Caki2 (cell line): Measurements from ENCODE around the gene OSBPL8. TPM values are rescaled to one million over a fixed set of nuclear protein-coding genes. Genes with fewer than 3 reads are reported as not detected.
"Not testable (repeated sequence)": the region's sequence is repeated elsewhere in the genome, so short reads cannot be mapped to it uniquely, and the experiment has no call there.

Experiments used
- DNase-seq: peaks from one replicate; pipeline ENCODE4 v3.0.0-alpha.2; 2015; ENCODE audit warnings: low read depth
- in situ Hi-C: cut with HindIII; loops from 2 replicates; pipeline ENCODE4 v1.10.0; 2016; ENCODE audit warnings: low sequenced_read_pairs, low pct_unique_long_range_greater_than_20kb, mixed read lengths
- total RNA-seq: library from RNA; depleted of rRNA; stranded (reverse); fragments of >200 nt; shearing (Covaris generic); gene quantifications from 2 replicates; pipeline ENCODE4 v1.2.3, GENCODE V29; 2014; ENCODE audit warnings: low replicate concordance

Gene OSBPL8
- total RNA-seq, 1 experiment from 2014 or later, result 45.1 TPM

DNA sequence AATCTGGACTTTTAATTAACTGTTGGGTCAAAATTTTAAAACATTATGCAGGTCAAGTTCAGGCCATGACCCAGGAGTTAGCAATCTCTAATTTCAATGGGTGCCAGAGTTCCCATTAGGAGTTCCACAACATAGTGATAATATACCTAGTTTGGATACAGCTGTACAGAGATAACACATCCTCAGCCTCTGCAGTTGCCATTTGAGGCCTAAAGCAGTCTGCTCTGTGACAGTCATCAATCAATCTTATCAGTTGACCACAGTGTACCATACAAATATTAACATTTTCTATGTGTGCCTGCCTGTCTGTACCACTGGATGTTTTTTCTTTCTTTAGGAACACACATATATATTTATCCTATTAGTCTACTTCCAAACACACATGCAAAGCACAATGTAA lies 157.3 kb downstream of the OSBPL8 start:
- in situ Hi-C loops, result no loop called here
- DNase-seq, result no peak

- in situ Hi-C loops, result no loop called here
- DNase-seq, result no peak
These were observed 159.4 kb downstream of the OSBPL8 start for GRCh38 chr12:76400136-76400535.

DNA sequence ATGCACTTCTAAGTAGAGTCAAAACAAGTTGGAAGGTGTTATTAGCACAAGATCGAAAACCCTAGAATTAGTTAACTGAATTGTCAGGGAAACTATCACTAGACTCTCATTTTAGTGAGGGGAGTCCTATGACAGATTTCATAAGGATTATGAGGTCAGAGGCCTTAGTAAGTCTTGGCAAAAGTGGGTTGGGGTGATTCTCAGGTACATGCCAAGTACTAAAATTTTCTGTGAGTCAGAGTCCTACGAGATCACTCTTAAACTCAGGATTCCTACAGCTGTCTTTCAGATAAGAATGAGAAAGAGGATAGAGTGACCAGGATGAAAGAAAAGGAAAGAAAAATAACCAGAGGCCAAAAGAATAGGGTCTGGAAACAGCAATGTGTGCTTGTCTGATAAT lies 160.5 kb downstream of the OSBPL8 start:
- no peak for DNase-seq
- in situ Hi-C loops, result no loop called here

GRCh38 chr12:76398106-76398505 lies 161.5 kb downstream of the OSBPL8 start:
- DNase-seq, result no peak
- in situ Hi-C loops, result no loop called here

DNA sequence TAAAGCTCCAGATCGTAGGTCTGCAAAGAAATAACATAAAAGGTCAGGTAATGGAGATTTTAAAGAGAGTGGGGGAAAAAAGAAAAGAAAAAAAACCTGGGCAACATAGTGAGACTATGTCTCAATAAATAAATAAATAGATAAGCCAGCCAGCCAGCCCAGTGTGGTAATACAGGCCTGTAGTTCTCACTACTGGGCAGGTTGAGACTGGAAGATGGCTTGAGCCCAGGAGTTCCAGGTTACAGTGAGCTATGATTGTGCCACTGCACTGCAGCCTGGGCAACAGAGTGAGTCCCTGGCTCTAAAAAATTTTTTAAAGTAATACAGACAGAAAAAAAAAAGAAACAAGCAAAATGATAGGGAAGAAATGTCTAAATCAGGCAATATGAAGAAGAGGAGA lies 168.1 kb downstream of the OSBPL8 start:
- no peak for DNase-seq
- in situ Hi-C loops, result no loop called here

DNA sequence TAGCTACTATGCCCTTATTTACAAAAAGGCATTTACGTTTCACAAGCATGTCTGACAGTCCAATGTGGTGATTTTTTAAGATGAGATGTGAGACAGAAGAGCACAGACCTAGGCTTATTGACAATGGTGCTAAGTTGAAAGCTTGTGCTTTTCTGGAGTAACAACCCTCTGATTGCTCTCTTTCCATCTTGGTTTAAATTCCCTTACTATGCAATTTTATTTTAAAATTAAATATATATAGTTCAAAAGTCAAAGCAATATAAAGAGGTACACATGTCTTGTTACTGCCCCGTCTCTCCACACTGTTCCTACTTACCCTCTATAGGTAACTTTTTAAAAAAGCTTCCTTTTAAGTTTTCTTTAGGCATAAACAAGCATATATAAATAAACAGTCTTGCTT lies 172.0 kb downstream of the OSBPL8 start:
- in situ Hi-C loops, result no loop called here
- DNase-seq, result no peak

DNA sequence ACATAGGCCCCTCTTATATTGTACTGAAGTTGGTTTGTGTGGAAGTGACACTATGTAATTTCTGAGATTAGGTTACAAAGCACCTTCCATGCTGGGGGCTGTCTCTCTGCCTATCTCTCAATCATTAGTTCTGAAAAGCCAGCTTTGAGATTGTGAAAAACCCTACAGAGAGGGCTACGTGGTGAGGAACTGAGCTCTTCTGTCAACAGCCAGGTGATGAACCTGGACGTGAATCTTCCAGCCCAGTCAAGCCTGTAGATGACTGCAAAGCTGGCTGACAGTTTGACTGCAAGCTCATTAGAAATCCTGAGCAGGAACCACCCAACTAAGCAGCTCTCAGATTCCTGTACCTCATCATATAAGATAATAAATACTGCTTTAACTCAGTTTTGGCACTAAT lies 175.0 kb downstream of the OSBPL8 start:
- DNase-seq, result no peak
- in situ Hi-C loops, result no loop called here

GRCh38 chr12:76383988-76384387 lies 175.6 kb downstream of the OSBPL8 start:
- in situ Hi-C loops, result no loop called here
- DNase-seq, result no peak

DNA sequence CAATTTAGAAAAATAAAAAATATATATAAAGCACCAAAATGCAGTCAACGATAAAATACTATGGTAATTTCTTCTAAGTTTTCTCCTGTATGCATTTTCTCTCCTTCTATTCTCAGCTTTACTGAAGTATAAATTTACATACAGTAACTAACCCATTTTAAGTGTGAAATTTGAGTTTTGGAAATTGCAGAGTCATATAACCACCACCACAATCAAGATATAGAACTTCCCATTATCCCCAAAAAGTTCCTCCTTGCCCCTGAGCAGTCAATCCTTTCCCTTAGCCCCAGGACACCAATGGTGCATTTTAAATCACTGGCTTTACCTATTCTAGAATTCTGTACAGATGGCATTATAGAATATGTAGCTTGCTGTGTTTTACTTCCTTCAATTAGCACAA lies 180.3 kb downstream of the OSBPL8 start:
- in situ Hi-C loops, result no loop called here
- no peak for DNase-seq

DNA sequence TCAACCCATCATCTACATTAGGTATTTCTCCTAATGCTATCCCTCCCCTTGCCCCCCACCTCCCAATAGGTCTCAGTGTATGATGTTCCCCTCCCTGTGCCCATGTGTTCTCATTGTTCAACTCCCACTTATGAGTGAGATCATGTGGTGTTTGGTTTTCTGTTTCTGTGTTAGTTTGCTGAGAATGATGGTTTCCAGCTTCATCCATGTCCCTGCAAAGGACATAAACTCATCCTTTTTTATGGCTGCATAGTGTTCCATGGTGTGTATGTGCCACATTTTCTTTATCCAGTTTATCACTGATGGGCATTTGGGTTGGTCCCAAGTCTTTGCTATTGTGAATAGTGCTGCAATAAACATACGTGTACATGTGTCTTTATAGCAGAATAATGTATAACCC lies 182.7 kb downstream of the OSBPL8 start:
- DNase-seq, in situ Hi-C loops: not testable (repeated sequence)

DNA sequence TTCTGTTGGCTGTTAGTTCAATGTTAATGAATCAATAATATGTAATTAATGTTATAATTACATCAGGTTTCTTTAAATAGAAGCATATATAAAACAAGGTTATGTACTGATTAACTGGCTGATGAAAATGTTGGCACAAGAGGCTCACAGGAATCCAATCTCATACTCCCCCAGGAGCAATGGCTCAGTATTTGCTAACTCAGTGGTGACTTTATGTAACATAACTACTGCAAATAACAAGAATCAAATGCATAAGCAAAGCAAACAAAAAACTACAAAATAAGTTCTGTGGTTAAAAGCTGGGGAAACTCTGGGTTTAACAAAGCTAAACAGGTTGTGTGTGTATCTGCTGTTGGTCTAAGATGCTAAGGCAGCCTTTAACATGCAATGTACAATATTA lies 183.6 kb downstream of the OSBPL8 start:
- in situ Hi-C loops, result no loop called here
- no peak for DNase-seq

- peak; percentile 48 for DNase-seq
- in situ Hi-C loops, result no loop called here
These were observed 184.1 kb downstream of the OSBPL8 start for GRCh38 chr12:76375470-76375869.

GRCh38 chr12:76374386-76375020 lies 185.1 kb downstream of the OSBPL8 start:
- peak; percentile 78 for DNase-seq
- in situ Hi-C loops, result no loop called here

GRCh38 chr12:76368230-76368629 lies 191.3 kb downstream of the OSBPL8 start:
- in situ Hi-C loops, result no loop called here
- DNase-seq, result no peak

DNA sequence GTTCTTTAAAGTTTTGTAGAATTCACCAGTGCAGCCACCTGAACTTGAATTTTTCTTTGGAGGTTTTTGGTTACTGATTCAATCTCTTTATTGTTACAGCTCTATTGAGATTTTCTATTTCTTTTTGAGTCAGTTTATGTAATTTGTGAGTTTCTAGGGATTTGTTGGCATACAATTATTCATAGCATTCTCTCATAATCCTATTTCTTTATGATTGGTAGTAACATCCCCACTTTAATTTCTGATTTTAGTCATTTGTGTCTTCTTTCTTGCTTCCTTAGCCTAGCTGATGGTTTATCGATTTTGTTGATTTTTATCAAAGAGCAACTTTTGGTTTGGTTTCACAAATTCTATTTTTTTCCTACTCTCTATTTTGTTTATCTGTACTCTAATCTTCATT lies 193.4 kb downstream of the OSBPL8 start:
- no peak for DNase-seq
- in situ Hi-C loops, result no loop called here

DNA sequence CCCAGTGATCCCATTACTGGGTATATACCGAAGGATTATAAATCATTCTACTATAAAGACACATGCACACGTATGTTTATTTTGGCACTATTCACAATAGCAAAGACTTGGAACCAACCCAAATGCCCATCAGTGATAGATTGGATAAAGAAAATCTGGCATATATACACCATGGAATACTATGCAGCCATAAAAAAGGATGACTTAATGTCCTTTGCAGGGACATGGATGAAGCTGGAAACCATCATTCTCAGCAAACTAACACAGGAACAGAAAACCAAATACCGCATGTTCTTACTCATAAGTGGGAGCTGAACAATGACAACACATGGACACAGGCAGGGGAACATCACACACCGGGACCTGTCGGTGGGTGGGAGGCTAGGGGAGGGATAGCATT lies 195.4 kb downstream of the OSBPL8 start:
- in situ Hi-C loops, DNase-seq: not testable (repeated sequence)

DNA sequence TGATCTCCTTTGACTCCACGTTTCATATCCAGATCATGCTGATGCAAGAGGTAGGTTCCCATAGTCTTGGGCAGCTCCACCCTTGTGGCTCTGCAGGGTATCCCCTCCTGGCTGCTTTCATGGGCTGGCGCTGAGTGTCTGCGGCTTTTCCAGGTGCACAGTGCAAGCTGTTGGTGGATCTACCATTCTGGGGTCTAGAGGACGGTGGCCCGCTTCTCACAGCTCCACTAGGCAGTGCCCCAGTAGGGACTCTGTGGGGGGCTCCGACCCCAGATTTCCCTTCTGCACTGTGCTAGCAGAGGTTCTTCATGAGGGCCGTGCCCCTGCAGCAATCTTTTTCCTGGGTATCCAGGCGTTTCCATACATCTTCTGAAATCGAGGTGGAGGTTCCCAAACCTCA lies 199.3 kb downstream of the OSBPL8 start:
- in situ Hi-C loops, result no loop called here
- DNase-seq, result no peak

GRCh38 chr12:76356071-76356470 lies 203.5 kb downstream of the OSBPL8 start:
- no peak for DNase-seq
- in situ Hi-C loops, result no loop called here

DNA sequence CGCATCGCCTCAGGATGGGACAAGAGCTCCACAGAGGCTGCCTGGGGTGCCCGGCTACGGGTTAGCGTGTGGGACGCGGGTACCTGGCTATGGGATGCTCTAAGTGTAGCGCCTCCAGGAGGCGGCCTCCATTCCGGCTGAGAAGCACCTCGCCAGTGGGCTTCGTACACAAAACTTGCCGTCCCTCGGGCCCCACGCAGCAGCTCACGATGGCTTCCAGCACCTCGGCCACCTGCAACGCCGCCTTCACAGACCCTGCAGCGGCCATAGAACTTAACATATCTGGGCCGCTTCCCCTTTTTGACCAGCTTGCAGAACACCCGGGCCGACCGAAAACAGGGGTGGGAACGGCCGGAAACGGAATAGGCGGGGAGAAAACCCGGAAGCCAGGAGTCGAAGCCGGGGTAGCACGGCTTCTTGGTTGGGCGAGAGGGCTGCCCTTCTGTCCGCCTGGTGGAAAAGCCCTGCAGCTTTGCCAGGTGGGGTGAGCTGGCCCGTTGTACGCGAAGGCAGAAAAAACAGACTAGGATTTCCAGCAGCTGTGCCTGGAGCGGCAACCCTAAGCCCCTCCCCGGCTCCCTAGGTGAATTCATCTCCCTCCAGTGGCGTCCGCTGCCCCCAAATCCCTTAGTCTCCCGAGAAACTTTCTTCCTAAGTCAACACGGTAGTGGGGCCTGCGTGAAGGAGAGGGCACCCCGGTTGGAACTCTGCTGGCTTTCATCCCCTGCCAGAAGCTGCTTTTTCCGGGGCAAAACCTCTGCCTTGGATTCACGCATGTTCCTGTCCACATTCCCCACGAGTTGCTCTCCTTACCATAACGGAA lies 211.3 kb downstream of the OSBPL8 start, which contains the start of gene BBS10:
Gene BBS10 (minus strand): TSS at position 337 of the 823 bp plus-strand sequence. CDS start 57 bp downstream, at position 280.
- in situ Hi-C loops, result no loop called here
- peak; percentile 94 for DNase-seq
